LNCAP (cell line): ENCODE data around the gene PXDC1.

Source experiments
- CTCF ChIP-seq: fragments of 450-650 bp; IDR thresholded peaks from 2 replicates; pipeline ENCODE4 v1.5.1; 2017; ENCODE audit warnings: mild to moderate bottlenecking

Gene PXDC1

GRCh38 chr6:3762852-3763251, 11.3 kb upstream of the PXDC1 start:
- TF ChIP-seq CTCF, result no peak

DNA sequence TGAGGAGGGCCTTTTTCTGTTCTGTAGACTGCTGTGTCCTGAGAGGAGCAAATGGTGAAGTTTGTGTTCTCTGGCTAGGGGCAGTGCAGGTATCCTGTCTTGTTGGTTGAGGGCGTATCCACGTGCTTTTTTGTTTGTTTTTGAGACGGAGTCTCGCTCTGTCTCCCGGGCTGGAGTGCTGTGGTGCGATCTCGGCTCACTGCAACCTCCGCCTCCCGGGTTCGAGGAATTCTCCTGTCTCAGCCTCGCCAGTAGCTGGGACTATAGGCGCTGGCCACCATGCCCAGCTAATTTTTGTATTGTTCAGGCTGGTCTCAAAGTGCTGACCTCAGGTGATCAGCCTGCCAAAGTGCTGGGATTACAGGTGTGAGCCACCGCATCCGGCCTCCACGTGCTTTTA, 10.8 kb upstream of the PXDC1 start:
- no peak for TF ChIP-seq CTCF

DNA sequence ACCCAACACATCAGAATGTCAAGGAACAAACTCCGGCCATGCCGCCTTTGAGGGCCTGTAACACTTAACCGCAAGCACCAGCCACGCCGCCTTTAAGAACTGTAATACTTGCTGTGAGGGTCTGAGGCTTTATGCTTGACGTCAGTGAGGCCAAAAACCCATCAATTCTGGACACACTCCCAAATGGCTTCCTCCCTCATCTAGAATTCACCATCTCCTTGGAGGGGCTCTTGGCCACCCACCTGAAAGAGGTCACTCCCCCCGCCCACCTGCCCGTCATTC, 10.4 kb upstream of the PXDC1 start:
- no peak for TF ChIP-seq CTCF

- no peak for TF ChIP-seq CTCF
Observed at GRCh38 chr6:3759646-3760232, 8.2 kb upstream of the PXDC1 start.

- TF ChIP-seq CTCF, result no peak
Observed at GRCh38 chr6:3758842-3759144, 7.3 kb upstream of the PXDC1 start.

DNA sequence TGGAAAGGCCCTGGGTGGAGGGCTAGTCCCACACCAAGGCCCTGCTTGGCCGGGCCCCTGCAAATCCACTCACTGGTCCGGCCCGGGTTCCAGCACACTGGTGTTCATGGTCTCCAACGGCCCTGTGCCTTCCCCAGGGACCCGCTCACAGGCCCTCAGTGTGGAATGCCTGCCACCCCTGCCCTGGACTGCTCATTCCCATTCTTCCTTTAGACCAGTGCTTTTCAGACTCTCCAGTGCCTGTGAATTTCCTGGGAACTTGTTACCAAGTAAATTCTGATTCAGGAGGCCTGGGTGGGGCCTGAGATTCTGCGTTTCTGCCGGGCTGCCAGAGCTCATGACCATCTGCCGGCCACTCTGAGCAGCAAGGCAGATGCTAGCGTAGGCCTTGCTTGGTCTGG, 5.7 kb upstream of the PXDC1 start:
- TF ChIP-seq CTCF, result no peak

GRCh38 chr6:3756546-3756945, 5.0 kb upstream of the PXDC1 start:
- no peak for TF ChIP-seq CTCF
